ENCODE results near the gene FSIP1. TPM values are rescaled to one million over a fixed set of nuclear protein-coding genes. Genes with fewer than 3 reads are reported as not detected.

The FSIP1 gene
- total and polyA plus RNA-seq, 11 donors: 0.28 to 3.7 (median 0.97) TPM; not detected in 1

GRCh38 chr15:39698444-39699390 lies 83.9 kb downstream of the FSIP1 start:
- DNase-seq (no peak), ATAC-seq (no peak)
- TF ChIP-seq, protein P1, sequence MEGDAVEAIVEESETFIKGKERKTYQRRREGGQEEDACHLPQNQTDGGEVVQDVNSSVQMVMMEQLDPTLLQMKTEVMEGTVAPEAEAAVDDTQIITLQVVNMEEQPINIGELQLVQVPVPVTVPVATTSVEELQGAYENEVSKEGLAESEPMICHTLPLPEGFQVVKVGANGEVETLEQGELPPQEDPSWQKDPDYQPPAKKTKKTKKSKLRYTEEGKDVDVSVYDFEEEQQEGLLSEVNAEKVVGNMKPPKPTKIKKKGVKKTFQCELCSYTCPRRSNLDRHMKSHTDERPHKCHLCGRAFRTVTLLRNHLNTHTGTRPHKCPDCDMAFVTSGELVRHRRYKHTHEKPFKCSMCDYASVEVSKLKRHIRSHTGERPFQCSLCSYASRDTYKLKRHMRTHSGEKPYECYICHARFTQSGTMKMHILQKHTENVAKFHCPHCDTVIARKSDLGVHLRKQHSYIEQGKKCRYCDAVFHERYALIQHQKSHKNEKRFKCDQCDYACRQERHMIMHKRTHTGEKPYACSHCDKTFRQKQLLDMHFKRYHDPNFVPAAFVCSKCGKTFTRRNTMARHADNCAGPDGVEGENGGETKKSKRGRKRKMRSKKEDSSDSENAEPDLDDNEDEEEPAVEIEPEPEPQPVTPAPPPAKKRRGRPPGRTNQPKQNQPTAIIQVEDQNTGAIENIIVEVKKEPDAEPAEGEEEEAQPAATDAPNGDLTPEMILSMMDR (IDR thresholded peaks at IDR 0.05): no peak
- TF ChIP-seq POLR2A (IDR thresholded peaks at IDR 0.05): no peak
- Histone ChIP-seq H3K4me3 (no peak overlapping the region), H3K4me1 (no peaks in the 10 kb centered on the region), H3K9me3 (no peaks in the 10 kb centered on the region), H3K36me3 (no peaks in the 10 kb centered on the region), H3K27ac (no peak overlapping the region), H3K27me3 (no peaks in the 10 kb centered on the region)
- 77 to 80% (median 79%) methylated on average over 11 of the region's 11 CpGs for WGBS, 4 donors
- intact Hi-C loops (cut with DNase I): no loop called here

DNA sequence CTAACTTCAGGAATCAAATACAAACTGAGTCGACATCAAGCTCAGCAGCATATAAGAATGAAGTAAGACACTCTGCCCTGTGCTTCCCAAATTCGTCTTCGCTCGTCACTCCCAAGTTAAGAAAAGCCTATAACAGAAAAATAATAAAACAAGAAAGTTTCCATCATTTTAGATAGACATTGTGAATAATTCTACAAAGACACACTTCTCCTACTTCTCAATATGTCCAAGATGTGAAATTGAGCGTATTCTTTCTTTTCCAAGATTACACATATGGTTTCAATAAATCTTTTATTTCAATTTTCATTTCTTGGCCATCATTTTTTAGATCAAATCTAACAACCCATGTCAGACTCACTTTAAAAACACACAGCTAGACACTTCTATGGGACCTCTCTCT lies 85.1 kb downstream of the FSIP1 start:
- intact Hi-C loops (cut with DNase I): no loop called here
- ATAC-seq: no peak
- Histone ChIP-seq H3K9me3 (no peaks in the 10 kb centered on the region), H3K4me3 (no peak overlapping the region), H3K4me1 (no peaks in the 10 kb centered on the region), H3K27ac (no peak overlapping the region), H3K36me3 (no peaks in the 10 kb centered on the region), H3K27me3 (no peaks in the 10 kb centered on the region)
- no peak for DNase-seq
- 92 to 95% (median 95%) methylated on average over 5 of the region's 5 CpGs for WGBS, 4 donors
- TF ChIP-seq, protein P1 (IDR thresholded peaks at IDR 0.05): no peak
- TF ChIP-seq POLR2A (IDR thresholded peaks at IDR 0.05): no peak

DNA sequence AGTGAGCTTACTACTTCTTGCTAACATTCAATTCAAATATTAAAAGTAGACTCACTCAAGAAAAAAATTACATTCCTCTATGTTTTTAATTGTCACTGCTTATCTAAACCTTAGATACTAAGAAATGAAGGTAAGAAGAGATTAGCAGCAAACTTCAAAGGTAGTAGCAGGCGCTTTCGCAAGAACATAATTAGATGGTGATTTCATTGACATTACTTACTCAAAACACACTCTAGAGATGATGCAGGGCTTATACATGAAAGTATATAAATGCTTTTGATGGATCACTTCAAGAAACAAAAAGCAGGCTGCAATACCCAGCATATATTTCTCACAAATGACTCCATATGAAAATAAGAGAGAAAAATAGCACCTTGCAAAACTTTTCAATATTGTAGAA lies 86.8 kb downstream of the FSIP1 start:
- Histone ChIP-seq H3K4me3 (no peak overlapping the region), H3K27me3 (no peaks in the 10 kb centered on the region), H3K4me1 (no peaks in the 10 kb centered on the region), H3K9me3 (no peaks in the 10 kb centered on the region), H3K27ac (no peak overlapping the region), H3K36me3 (no peaks in the 10 kb centered on the region)
- ATAC-seq: no peak
- DNase-seq: no peak
- intact Hi-C loops (cut with DNase I): no loop called here
- WGBS, 4 donors: 93 to 97% (median 97%) methylated on average over 2 of the region's 2 CpGs
- TF ChIP-seq, protein P1 (IDR thresholded peaks at IDR 0.05): no peak
- TF ChIP-seq POLR2A (IDR thresholded peaks at IDR 0.05): no peak

DNA sequence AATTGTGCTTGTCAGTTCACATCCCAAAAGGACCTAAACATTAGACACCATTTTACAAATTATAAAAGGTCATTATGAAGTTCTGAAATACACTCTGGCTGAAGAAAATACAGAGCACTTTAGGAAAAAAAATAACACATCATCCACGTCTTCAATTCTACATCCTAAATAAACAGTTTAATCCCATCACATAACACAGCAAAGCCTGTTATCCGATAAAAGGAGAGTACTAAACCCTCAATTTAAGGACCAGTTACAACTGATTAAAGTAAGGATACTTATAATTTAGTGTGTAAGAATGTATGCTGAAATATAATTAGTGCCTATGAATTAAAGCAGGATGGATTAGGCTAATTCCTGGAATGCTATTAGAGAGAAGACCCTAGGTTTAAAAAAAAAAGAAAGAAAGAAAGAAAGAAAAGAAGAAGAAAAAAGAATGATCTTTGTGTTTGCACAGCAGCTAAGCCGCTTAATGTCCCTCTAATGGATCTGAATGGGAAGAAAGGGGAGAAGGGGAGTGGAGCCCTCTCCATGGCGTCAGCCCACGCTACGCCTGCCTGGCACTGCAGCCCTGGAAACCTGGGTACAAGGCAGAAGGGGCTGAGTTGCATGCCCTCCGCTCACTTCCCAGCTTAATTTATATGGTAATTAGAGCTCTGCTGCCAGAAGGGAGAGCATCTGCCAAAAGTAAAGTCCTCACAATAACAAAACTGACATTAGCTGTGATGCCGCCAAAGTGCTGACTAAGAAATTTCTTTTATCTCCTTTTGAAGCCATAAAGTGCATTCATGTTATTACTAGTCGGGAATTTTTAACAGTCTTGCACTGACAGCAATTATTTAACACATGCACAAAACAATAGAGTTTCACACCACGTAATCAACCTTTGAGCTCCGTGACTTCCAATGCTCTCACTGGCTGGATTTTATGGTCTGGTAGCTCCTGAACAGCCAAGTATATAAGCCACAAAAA lies 90.0 kb downstream of the FSIP1 start:
- TF ChIP-seq, protein P1 (IDR thresholded peaks at IDR 0.05): no peak
- TF ChIP-seq POLR2A (IDR thresholded peaks at IDR 0.05): no peak
- no peaks in the 10 kb centered on the region for H3K4me1 ChIP-seq
- H3K4me3 ChIP-seq: no peak overlapping the region
- H3K36me3 ChIP-seq: no peaks in the 10 kb centered on the region
- H3K27me3 ChIP-seq: no peaks in the 10 kb centered on the region
- H3K9me3 ChIP-seq: no peaks in the 10 kb centered on the region
- no peak overlapping the region for H3K27ac ChIP-seq
- WGBS, 4 donors: 79 to 84% (median 84%) methylated on average over 11 of the region's 11 CpGs
- DNase-seq (no peak), ATAC-seq (no peak)
- intact Hi-C loops (cut with DNase I): no loop called here
